TTC549 (cell line): ENCODE measurements around the gene FGF5.
"Not testable (repeated sequence)": the region's sequence is repeated elsewhere in the genome, so short reads cannot be mapped to it uniquely, and the experiment has no call there.

Experiments used
- FAIRE-seq: peaks from 2 replicates; lab custom pipeline; 2012; peaks lifted over from hg19 to GRCh38; lab: Jason Lieb, UNC

FGF5 gene

DNA sequence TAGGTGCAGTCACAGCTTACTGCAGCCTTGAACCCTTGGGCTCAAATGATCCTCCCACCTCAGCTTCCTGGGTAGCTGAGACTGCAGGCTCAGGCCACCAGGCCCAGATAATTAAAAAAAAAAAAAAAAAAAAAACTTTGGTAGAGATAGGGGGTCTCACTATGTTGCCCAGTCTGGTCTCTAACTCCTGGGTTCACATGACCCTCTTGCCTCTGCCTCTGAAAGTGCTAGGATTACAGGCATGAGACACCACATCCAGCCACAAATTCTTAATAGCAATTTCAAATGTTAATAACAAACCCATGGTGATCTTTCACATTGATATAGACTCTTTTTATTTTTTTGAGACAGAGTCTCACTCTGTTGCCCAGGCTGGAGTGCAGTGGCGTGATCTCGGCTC lies 12.3 kb upstream of the FGF5 start:
- no peak for FAIRE-seq

GRCh38 chr4:80255329-80256095 lies 11.0 kb upstream of the FGF5 start:
- no peak for FAIRE-seq

- FAIRE-seq: no peak
These were observed 8.6 kb upstream of the FGF5 start for GRCh38 chr4:80257851-80258250.

- no peak for FAIRE-seq
These were observed 7.5 kb upstream of the FGF5 start for GRCh38 chr4:80259012-80259411.

DNA sequence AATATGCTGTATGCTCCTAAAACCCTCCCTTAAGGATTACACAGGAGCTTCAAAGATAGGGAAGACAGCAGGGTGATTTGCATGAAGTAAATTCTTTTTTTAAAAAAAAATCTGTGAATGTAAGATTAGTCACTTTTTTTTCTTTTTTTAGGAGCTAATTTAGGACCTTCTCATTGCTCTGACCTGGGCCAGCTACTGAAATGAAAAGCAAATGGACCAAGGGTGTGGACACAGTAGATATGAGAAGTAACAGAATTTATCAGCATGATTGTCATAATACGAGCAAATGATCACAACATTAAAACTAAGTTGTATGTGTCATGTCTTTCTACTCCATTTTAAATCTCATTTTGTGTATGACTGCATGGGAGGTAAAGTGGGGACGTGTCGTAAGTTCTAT lies 6.6 kb upstream of the FGF5 start:
- no peak for FAIRE-seq

DNA sequence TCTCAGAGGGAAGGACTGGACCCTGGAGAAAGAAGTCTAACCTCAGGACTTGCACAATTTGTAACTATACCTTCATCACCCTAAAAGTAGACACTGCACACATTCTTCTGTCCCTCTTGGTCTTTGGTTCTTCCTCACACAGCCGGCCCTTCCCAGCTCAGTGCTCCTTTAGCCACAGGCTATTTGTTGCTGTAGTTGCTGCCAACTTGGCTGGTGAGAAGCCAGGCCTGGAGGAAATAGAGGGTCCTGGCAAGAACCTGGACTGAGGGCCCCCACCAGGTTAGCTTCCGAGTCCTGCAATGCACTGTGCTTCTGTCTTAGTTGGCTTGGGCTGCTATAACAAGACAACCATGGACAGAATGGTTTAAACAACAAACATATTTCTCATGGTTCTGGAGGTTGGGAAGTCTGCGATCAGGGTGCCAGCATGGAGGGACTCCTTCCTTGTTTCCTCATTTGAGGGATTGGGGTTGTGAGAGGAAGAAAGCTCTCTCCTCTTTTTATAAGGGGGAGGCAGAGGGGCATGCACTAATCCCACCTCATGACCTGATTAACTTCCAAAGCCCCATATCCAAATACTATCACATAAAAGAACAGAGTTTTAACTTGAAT lies 4.4 kb upstream of the FGF5 start:
- no peak for FAIRE-seq

DNA sequence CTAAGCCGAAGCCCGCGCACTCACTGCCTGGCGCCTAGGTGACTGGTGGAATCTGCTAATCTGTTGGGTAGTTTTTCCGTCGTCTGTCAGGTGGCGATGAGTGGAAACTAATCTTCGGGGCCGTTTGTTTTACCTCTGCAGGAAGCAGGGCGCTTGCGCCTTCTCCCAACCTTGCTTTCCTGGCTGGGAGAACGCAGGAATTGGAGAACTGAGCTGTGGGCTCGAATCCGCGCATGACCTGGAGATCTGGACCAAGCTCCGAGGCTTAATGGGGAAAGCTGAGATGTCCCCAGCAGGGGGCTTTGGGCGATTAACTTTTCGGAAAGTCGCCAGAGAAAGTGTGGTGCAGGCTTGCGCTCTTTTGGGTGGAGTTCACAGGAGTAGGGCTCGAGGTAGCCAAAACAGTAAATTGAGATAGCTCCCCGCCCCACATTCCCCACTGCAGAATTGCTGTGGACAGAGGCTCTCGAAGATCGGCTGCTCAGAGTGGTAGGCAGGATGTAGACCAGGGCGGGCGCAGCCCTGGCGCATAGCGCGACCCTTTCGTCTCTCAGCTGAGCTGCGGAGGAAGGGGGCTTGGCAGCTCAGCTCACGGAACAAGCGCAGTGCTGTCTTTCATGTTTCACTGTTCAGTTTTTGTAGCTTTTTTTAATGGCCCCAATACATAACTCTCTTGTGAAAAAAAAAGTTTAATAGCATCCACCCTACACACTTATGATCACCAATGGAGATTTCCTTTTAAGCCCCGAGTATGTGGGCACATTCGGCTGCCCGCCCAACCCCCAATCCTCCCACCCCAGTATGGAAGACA lies 2.7 kb upstream of the FGF5 start:
- no peak for FAIRE-seq

GRCh38 chr4:80264352-80264647 lies 2.2 kb upstream of the FGF5 start:
- no peak for FAIRE-seq

- no peak for FAIRE-seq
These were observed 1.6 kb upstream of the FGF5 start for GRCh38 chr4:80264825-80265224.

DNA sequence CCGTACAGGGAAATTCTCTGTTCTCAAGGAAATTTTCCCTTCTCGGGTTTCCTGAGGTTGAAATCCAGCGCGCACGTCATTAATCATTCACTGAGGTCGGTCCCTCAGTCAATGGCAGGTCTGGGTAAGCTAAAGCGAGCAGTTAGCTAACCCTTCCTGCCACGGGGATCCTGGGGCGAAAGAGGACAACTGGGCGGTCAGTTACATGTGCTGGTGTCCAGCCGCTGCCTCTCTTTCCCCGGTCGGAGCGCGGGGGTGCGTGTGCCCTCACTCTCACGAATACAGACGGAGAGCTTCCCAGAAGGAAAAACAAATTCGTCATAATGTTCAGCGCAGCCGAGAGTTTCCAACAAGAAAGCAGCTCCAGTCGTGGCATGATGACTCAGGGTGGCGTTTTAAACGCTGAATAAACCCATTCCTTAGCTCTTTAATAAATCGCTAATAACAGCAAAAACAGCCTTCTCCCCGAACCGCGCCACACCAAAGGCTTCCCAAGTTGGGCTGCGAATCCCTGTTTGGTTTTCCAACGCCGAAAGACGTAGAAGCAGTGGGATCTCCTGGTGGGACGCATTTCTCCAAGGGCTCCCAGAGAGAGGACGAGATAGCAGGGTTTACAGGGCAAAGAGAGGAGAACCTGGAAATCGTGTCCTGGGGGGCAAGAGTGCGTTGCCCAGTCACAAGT lies 752 bp upstream of the FGF5 start:
- FAIRE-seq: no peak

- no peak for FAIRE-seq
These were observed 477 bp downstream of the FGF5 start for GRCh38 chr4:80266902-80267380.

DNA sequence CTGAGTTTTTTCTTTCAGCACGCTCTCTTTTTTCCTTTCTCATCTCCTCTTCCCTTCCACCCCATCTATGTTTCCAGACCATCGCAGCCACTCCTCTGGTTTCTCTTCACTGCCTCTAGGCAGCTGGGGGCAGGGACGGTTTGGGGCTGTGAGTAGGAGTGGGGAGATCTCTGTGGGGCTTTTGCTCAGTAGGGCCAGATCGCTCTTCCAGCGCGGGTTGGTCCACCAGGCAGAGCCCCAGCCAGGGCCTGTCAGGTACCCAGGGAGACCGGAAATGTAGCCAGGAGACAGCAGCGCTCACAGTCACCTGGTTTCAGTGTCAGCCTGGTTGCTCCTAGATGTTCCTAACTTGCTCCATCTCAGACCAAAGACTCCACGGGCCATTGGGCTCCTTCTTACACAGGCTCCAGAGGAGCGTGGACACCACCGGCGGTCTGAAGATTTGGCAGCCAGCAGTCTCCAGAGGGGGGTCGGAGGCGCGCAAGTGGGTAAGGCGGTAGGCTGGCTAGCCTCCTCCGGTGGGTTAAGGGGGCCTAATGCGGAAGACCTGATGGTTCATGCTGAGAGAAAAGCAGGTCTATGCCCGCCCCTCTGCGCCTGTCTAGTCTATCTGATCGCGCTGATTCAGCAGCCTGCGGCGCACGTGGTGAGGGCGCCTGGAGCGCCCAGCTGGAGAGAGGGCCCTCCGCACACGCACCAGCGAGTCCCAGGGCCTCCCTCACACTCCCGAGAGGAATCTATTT lies 1.8 kb downstream of the FGF5 start:
- no peak for FAIRE-seq

GRCh38 chr4:80268936-80269335 lies 2.5 kb downstream of the FGF5 start:
- FAIRE-seq: no peak

DNA sequence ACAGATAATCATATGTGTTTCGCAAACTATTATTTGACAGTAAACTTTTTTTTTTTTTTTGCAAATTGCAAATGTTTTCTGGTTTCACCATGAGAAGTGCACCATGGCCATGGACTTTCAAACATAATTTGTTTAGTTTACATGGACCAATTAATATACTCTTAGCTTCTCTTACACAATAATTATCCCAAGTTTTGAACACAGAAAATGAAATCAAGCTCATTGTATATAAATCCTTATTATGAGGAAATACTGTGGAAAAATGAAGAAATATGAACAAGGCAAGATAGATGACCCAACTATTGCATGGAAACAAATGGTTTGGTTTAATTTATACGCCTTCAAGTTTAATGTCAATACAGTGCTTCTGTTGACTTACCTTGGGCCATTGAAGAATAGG lies 3.9 kb downstream of the FGF5 start:
- no peak for FAIRE-seq

- FAIRE-seq: no peak
These were observed 4.4 kb downstream of the FGF5 start for GRCh38 chr4:80270868-80271267.

DNA sequence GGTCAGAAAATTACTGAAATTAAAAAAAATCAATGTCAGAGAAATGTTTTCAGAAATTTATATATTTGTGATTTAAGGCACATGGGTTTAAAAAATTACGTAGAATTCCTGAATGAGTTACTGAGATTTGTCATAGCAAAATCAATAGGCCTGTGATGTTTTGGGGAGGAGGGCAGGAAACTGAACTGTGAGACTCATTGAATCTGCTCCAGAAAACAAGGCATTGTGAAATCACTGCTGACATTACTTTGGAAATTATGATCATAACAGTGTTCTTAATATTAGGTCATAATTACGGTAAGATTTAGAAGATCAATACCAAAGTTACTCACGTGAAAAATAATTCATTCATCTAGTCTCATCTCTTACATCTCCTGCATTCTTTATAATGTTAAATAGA lies 5.3 kb downstream of the FGF5 start:
- FAIRE-seq: no peak

GRCh38 chr4:80276931-80277330 lies 10.5 kb downstream of the FGF5 start:
- FAIRE-seq: no peak

DNA sequence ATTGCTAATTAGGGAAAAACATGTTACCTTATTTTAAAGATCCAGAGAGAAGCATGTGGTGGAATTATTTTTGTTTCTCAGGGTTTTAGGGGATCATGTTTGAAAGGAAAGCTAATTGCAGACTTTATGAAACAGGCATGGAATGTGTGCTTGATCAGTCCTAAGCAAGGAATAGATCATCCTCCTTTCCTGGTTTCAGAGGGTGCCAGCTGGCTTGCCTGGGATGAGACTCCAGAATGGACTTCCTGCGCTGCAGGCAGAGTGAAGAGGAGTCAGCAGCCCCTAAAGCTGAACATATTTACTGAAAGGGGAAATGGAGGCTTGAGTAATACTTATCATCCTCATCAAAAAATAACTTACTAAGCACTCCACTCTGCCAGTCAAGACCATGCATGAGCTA lies 13.3 kb downstream of the FGF5 start:
- no peak for FAIRE-seq

GRCh38 chr4:80286451-80286850 lies 20.0 kb downstream of the FGF5 start:
- FAIRE-seq: no peak

DNA sequence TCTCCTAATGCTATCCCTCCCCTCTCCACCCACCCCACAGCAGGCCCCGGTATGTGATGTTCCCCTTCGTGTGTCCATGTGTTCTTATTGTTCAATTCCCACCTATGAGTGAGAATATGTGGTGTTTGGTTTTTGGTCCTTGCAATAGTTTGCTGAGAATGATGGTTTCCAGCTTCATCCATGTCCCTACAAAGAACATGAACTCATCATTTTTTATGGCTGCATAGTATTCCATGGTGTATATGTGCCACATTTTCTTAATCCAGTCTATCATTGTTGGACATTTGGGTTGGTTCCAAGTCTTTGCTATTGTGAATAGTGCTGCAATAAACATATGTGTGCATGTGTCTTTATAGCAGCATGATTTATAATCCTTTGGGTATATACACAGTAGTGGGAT lies 24.2 kb downstream of the FGF5 start:
- FAIRE-seq: not testable (repeated sequence)

DNA sequence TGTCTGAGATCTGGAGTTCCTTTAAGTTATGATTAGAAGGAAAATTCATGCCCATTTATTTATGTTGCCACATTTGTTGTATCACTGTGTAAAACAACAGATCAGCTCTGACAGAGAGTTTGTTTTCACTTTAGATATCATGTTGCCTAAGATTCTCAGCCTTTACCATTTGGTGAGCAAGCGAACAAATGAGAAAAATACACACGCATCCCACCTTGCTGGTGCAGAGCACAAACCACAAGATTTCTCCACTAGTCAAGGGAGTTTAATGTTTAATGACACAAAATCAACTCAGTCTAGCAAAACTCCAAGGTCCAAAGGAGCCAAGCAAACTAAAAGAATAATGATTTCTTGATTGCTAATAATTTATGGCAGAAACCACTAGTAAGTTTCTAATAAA lies 27.7 kb downstream of the FGF5 start:
- FAIRE-seq: no peak

GRCh38 chr4:80295336-80295735 lies 28.9 kb downstream of the FGF5 start:
- no peak for FAIRE-seq
